ENCODE data around the gene P4HA2. TPM values are rescaled to one million over a fixed set of nuclear protein-coding genes. Genes with fewer than 3 reads are reported as not detected.

Gene P4HA2
- total RNA-seq, 2 donors from 2014 or later, result 15.1 to 19.6 TPM

- Histone ChIP-seq H3K36me3 (ENCODE audit: control insufficient read depth, insufficient read depth, low read length) (peaks cover 4% of the 10 kb centered on the region), H3K27me3 (ENCODE audit: control insufficient read depth, insufficient read depth, low read length, poor library complexity, severe bottlenecking) (no peaks in the 10 kb centered on the region), H3K27ac (ENCODE audit: low read depth, low read length) (no peak overlapping the region), H3K9ac (ENCODE audit: extremely low read depth, low read length, poor library complexity, severe bottlenecking) (no peak overlapping the region), H3K4me3 (ENCODE audit: low read length) (no peak overlapping the region), H3K4me1 (ENCODE audit: control insufficient read depth, insufficient read depth, low read length) (no peaks in the 10 kb centered on the region), H3K9me3 (ENCODE audit: control insufficient read depth, low read length) (no peaks in the 10 kb centered on the region)
- H3K4me1 Mint-ChIP-seq, result peaks cover 4% of the 10 kb centered on the region
- H3K27ac Mint-ChIP-seq, result no peak overlapping the region
- no peak overlapping the region for H3K4me3 Mint-ChIP-seq
- no peaks in the 10 kb centered on the region for H3K9me3 Mint-ChIP-seq
- H3K27me3 Mint-ChIP-seq (ENCODE audit: insufficient read depth), result no peaks in the 10 kb centered on the region
- DNase-seq, result no peak
- TF ChIP-seq CTCF (conservative IDR thresholded peaks at IDR 0.05), result no peak
- no peaks in the 10 kb centered on the region for H3K36me3 Mint-ChIP-seq (ENCODE audit: low read depth)
Observed at GRCh38 chr5:132267166-132267739, 39.6 kb upstream of the P4HA2 start.

- H3K4me3 ChIP-seq (ENCODE audit: low read length), result no peak overlapping the region
- no peaks in the 10 kb centered on the region for H3K4me1 ChIP-seq (ENCODE audit: control insufficient read depth, insufficient read depth, low read length)
- TF ChIP-seq CTCF (conservative IDR thresholded peaks at IDR 0.05), result no peak
- Mint-ChIP-seq H3K36me3 (ENCODE audit: low read depth) (no peaks in the 10 kb centered on the region), H3K4me3 (no peak overlapping the region), H3K27me3 (ENCODE audit: insufficient read depth) (no peaks in the 10 kb centered on the region), H3K4me1 (peaks cover 4% of the 10 kb centered on the region), H3K27ac (no peak overlapping the region), H3K9me3 (no peaks in the 10 kb centered on the region)
- no peak overlapping the region for H3K27ac ChIP-seq (ENCODE audit: low read depth, low read length)
- H3K9ac ChIP-seq (ENCODE audit: extremely low read depth, low read length, poor library complexity, severe bottlenecking), result no peak overlapping the region
- peaks cover 4% of the 10 kb centered on the region for H3K36me3 ChIP-seq (ENCODE audit: control insufficient read depth, insufficient read depth, low read length)
- H3K27me3 ChIP-seq (ENCODE audit: control insufficient read depth, insufficient read depth, low read length, poor library complexity, severe bottlenecking), result no peaks in the 10 kb centered on the region
- H3K9me3 ChIP-seq (ENCODE audit: control insufficient read depth, low read length), result no peaks in the 10 kb centered on the region
- WGBS, 2 experiments (ENCODE audit: insufficient coverage in 1 of 2, insufficient read length in 1 of 2), result 80 to 85% methylated on average over 1 of the region's 1 CpG
- DNase-seq, result no peak
Observed at GRCh38 chr5:132266836-132267160, 39.1 kb upstream of the P4HA2 start.

- Mint-ChIP-seq H3K27me3 (ENCODE audit: insufficient read depth) (no peaks in the 10 kb centered on the region), H3K27ac (no peak overlapping the region), H3K4me1 (peaks cover 4% of the 10 kb centered on the region), H3K36me3 (ENCODE audit: low read depth) (no peaks in the 10 kb centered on the region), H3K4me3 (no peak overlapping the region), H3K9me3 (no peaks in the 10 kb centered on the region)
- Histone ChIP-seq H3K9me3 (ENCODE audit: control insufficient read depth, low read length) (no peaks in the 10 kb centered on the region), H3K27ac (ENCODE audit: low read depth, low read length) (no peak overlapping the region), H3K36me3 (ENCODE audit: control insufficient read depth, insufficient read depth, low read length) (peaks cover 4% of the 10 kb centered on the region), H3K4me3 (ENCODE audit: low read length) (no peak overlapping the region), H3K4me1 (ENCODE audit: control insufficient read depth, insufficient read depth, low read length) (no peaks in the 10 kb centered on the region), H3K9ac (ENCODE audit: extremely low read depth, low read length, poor library complexity, severe bottlenecking) (no peak overlapping the region), H3K27me3 (ENCODE audit: control insufficient read depth, insufficient read depth, low read length, poor library complexity, severe bottlenecking) (no peaks in the 10 kb centered on the region)
- WGBS, 2 experiments (ENCODE audit: insufficient coverage in 1 of 2, insufficient read length in 1 of 2), result 91 to 94% methylated on average over 4 to 7 of the region's 7 CpGs
- no peak for TF ChIP-seq CTCF (conservative IDR thresholded peaks at IDR 0.05)
- no peak for DNase-seq
Observed at GRCh38 chr5:132266031-132266835, 38.6 kb upstream of the P4HA2 start.

All from endodermal cell (in vitro differentiated cells).